AG09309 (cell line): Measurements from ENCODE around the gene KRT13.

Experiments used
- DNase-seq: peaks from one replicate; pipeline ENCODE4 v3.0.0-alpha.2; 2010; ENCODE audit warnings: low read depth
- H3K4me3 ChIP-seq: 2 replicates; pipeline ENCODE4 v1.5.1; 2011; ENCODE audit warnings: mild to moderate bottlenecking, low read depth, low read length, moderate library complexity; ENCODE audit not compliant: control insufficient read depth
- TF ChIP-seq, protein P1 (sequence below): IDR thresholded peaks from 2 replicates; pipeline ENCODE4 v1.5.1; 2011; ENCODE audit warnings: mild to moderate bottlenecking, low read depth, low read length, inconsistent platforms; ENCODE audit not compliant: insufficient read depth, control insufficient read depth; ENCODE audit errors: missing control alignments

The KRT13 gene

DNA sequence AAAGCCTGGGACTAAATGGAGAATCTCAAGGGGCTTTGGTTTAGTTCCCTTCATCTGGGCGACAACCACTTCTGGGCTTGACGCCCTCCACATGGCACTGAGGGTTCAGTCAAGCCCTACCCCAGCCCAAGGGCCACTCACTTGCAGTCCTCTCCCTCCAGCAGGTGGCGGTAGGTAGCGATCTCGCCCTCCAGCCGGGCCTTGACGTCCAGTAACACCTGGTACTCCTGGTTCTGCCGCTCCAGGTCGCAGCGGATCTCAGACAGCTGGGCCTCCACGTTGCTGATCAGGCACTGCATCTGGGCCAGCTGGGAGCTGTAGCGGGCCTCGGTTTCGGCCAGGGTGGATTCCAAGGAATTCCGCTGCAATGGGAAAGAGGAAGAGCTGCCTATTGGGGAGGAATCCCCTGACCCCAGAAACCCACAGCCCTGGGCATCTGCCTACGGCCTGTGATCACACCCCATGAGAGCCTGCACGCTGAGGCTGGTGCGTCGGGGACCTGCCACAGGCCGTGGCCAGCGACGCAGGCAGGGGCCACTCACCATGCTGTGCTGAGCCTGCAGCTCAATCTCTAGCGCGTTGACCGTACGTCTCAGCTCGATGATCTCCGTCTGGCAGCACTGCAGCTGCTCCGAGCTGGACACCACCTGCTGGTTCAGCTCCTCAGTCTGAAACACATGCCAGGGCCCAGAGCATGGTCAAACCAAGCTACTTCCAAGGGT is 18.4 kb downstream of the KRT13 start:
- TF ChIP-seq, protein P1, sequence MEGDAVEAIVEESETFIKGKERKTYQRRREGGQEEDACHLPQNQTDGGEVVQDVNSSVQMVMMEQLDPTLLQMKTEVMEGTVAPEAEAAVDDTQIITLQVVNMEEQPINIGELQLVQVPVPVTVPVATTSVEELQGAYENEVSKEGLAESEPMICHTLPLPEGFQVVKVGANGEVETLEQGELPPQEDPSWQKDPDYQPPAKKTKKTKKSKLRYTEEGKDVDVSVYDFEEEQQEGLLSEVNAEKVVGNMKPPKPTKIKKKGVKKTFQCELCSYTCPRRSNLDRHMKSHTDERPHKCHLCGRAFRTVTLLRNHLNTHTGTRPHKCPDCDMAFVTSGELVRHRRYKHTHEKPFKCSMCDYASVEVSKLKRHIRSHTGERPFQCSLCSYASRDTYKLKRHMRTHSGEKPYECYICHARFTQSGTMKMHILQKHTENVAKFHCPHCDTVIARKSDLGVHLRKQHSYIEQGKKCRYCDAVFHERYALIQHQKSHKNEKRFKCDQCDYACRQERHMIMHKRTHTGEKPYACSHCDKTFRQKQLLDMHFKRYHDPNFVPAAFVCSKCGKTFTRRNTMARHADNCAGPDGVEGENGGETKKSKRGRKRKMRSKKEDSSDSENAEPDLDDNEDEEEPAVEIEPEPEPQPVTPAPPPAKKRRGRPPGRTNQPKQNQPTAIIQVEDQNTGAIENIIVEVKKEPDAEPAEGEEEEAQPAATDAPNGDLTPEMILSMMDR = peak; percentile 24
- no peak overlapping the region for H3K4me3 ChIP-seq
- no peak for DNase-seq

DNA sequence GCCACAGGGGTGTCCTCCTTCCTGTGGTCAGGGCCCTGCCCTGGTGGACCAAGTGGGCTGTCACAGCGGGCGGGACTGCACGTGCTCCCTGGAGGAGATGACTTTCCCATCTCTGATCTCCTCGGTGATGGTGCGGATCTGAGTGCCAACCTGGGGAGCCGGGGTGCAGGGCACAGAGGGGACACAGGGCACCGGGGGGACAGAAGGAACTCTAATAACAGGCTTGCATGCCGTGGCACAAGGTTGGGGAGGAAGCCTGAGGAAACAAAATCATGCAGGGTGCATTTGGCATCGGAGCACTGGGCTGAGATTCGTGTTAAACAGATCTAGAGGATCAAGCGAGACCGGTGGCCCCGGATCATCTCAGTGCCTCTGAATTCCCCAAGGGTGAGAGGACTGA is 19.1 kb downstream of the KRT13 start:
- no peak for DNase-seq
- H3K4me3 ChIP-seq = no peak overlapping the region
- TF ChIP-seq, protein P1 = no peak

DNA sequence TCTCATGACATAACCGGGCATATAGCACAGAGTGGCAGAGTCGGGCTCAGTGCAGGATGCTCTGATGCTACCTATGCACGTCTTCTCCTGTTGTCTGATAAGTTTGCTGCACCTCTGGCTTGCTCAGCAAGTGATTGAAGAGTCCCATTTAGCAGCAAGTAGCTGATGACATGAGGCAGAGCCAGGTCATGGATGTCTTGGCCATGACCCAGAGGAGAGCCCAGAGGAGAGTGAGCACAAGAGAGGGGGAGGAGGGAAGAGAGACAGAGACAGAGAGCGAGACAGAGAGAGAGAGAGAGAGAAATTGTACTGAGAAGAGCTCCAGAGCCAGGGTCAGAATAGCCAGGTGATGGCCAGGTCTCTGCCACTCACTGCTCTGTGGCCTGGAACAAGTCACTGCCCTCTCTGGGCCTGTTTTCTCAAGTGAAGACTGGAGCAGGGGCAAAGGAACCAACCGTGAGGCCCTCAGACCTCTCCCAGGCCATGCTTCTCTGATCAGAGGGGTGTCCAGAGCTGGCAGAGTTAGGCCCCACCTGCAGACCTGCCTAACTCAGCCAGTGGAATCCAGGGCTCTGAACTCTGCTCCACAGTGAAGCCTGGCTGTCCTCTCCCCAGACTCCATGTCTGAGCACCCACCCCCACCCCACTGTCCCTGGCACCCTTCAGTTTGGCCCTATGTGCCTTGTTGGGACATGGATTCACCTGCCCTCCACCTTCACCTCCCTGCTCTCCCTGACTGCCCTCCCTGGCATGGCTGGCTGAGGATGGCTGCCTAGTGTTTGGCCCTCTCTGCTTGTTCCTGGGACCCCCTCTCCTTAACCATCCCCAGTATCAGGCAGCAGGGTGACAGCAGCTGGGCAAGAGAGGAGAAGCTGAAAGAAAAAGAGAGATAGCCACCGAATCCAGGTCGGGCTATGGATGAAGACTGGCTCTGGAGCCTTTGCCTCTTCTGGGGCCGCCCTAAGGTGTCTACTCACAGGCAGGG is 20.2 kb downstream of the KRT13 start:
- no peak overlapping the region for H3K4me3 ChIP-seq
- TF ChIP-seq, protein P1 = no peak
- no peak for DNase-seq

DNA sequence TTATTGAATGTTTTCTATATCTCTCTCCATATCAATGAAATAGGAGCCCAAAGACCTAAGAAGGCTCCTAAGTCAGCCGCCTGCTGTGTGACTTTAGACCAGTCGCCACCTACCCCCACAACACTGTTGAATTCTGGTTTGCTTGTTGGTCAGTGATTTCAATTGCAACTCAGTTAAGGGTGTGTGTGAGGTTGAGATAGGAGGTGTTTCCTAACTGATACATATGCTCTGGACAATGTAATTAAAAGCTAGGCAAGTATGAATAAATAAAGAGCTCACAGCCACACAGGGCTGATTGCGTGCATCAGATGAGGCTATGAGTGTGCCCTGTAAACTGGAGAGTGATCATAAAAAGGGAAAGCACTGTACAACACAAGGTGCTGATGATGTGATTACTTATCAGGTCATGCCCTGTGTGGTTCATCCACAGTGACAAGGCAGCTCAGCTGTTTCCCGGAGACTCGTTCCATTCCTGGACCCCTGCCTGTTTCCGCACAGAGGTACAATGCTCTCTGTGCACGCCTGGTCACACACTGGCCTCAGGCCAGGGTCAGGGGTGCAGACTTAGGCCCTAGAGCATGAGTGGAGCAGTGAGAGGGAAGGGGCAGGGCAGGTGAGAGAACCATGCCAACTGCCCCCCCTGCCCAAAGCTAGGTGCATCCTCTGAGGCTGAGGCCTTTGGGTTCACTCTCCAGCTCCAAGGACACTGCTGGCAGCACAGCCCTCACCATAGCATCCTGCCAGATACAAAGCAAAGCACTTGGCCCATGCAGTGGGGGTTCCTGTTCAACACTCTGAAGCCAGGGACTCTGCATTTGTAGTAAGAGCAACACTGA is 21.2 kb downstream of the KRT13 start:
- no peak overlapping the region for H3K4me3 ChIP-seq
- TF ChIP-seq, protein P1 = no peak
- DNase-seq = no peak

DNA sequence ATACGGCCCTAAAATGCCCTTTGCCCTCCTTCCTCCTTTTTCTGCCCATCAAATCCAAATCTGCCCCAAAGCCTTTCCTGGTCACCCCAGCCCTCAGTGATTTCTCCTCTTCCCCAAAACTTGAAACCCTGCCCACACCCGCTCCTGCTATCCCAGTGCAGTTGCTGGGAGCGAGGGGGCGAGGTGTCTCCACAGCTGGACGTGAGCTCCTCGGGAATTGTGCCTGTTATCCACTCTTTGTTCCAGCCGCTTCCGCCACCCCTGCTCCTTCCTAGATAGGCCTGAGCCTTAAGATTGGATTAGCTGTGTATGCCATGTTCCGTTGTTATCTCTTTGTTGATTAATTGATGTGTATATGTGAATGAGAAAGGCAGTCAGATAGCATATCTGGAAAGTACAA is 21.9 kb downstream of the KRT13 start:
- H3K4me3 ChIP-seq = no peak overlapping the region
- DNase-seq = no peak
- TF ChIP-seq, protein P1 = no peak

DNA sequence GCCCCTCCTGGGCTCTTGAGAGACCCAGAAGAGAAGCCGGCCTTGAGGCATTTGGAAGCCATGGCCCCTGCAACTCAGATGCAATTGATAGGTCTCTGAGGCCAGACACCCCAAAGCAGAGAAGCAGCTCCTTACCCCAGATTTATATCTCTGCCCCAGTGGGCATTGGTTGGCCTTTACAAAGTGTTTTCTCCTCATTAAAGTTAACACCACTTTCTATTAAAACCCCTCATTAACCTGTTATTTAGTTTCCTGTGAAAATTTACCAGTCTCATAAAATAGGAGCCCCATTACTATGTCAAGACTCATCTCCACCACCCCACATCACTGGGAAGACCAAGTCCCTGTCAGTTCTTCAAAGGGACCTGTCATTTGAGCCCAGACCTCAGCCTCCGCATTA is 24.4 kb downstream of the KRT13 start, which contains the start of gene KRT35:
Gene KRT35, minus strand, starts transcription at position 116 of the 400 bp plus-strand sequence. Its CDS starts 54 bp downstream, at position 62.
- TF ChIP-seq, protein P1 = no peak
- H3K4me3 ChIP-seq = no peak within 1 kb of the TSS
- DNase-seq = no peak
